ENCODE results near the gene MGA. TPM values are rescaled to one million over a fixed set of nuclear protein-coding genes. Genes with fewer than 3 reads are reported as not detected.
A peak's percentile ranks its signal among the peaks of the same experiment; 100 is the strongest.

MGA gene
- total and polyA plus RNA-seq, 2 donors (not counting 1 experiment from before 2014, with no cell fraction given): 6.5 to 33.7 TPM

GRCh38 chr15:41651373-41651772 is 8.8 kb upstream of the MGA start:
- Histone ChIP-seq H3K27ac (ENCODE audit: insufficient read depth, low read length) (no peak overlapping the region), H3K9ac (ENCODE audit: insufficient read depth, low read length) (no peak overlapping the region), H3K27me3 (ENCODE audit: control insufficient read depth, insufficient read depth, low read length) (no peaks in the 10 kb centered on the region), H3K4me2 (ENCODE audit: extremely low read depth, insufficient read depth, low read length) (no peak overlapping the region), H3K4me3 (replicated peaks in 1 of 4; ENCODE audit: control extremely low read depth in 1 of 4, insufficient read depth in 1 of 4, low read depth in 3 of 4, low read length in 4 of 4) (no peak overlapping the region), H3K9me3 (ENCODE audit: control insufficient read depth, insufficient read depth, low read depth, low read length) (no peaks in the 10 kb centered on the region), H3K36me3 (ENCODE audit: control insufficient read depth, insufficient read depth, low read length) (no peaks in the 10 kb centered on the region), H4K20me1 (ENCODE audit: control insufficient read depth, extremely low read depth, insufficient read depth, low read length) (no peaks in the 10 kb centered on the region), H3K4me1 (ENCODE audit: control insufficient read depth, extremely low read depth, insufficient read depth, low read length) (no peaks in the 10 kb centered on the region), H2AFZ (ENCODE audit: low read length) (no peak overlapping the region), H3K79me2 (ENCODE audit: control insufficient read depth, insufficient read depth, low read length) (no peaks in the 10 kb centered on the region)
- TF ChIP-seq CTCF (conservative IDR thresholded peaks at IDR 0.05 in 1 of 2, IDR thresholded peaks at IDR 0.05 in 1 of 2; ENCODE audit: low read depth in 1 of 2, low read length in 2 of 2): no peak
- no peak for TF ChIP-seq EZH2 (IDR thresholded peaks at IDR 0.05; ENCODE audit: low read length, missing control alignments)
- no peak for DNase-seq (ENCODE audit: low read depth in 2 of 2)

GRCh38 chr15:41653760-41654159 is 6.4 kb upstream of the MGA start:
- Histone ChIP-seq H3K4me1 (ENCODE audit: control insufficient read depth, extremely low read depth, insufficient read depth, low read length) (no peaks in the 10 kb centered on the region), H3K4me2 (ENCODE audit: extremely low read depth, insufficient read depth, low read length) (no peak overlapping the region), H3K36me3 (ENCODE audit: control insufficient read depth, insufficient read depth, low read length) (no peaks in the 10 kb centered on the region), H2AFZ (ENCODE audit: low read length) (no peak overlapping the region), H3K27ac (ENCODE audit: insufficient read depth, low read length) (no peak overlapping the region), H3K4me3 (replicated peaks in 1 of 4; ENCODE audit: control extremely low read depth in 1 of 4, insufficient read depth in 1 of 4, low read depth in 3 of 4, low read length in 4 of 4) (no peak overlapping the region), H3K79me2 (ENCODE audit: control insufficient read depth, insufficient read depth, low read length) (no peaks in the 10 kb centered on the region), H4K20me1 (ENCODE audit: control insufficient read depth, extremely low read depth, insufficient read depth, low read length) (no peaks in the 10 kb centered on the region), H3K9me3 (ENCODE audit: control insufficient read depth, insufficient read depth, low read depth, low read length) (no peaks in the 10 kb centered on the region), H3K9ac (ENCODE audit: insufficient read depth, low read length) (no peak overlapping the region), H3K27me3 (ENCODE audit: control insufficient read depth, insufficient read depth, low read length) (no peaks in the 10 kb centered on the region)
- DNase-seq (ENCODE audit: low read depth in 2 of 2): no peak
- TF ChIP-seq EZH2 (IDR thresholded peaks at IDR 0.05; ENCODE audit: low read length, missing control alignments) (no peak), CTCF (conservative IDR thresholded peaks at IDR 0.05 in 1 of 2, IDR thresholded peaks at IDR 0.05 in 1 of 2; ENCODE audit: low read depth in 1 of 2, low read length in 2 of 2) (no peak)

GRCh38 chr15:41655716-41656115 is 4.5 kb upstream of the MGA start:
- Histone ChIP-seq H2AFZ (ENCODE audit: low read length) (no peak overlapping the region), H4K20me1 (ENCODE audit: control insufficient read depth, extremely low read depth, insufficient read depth, low read length) (no peaks in the 10 kb centered on the region), H3K36me3 (ENCODE audit: control insufficient read depth, insufficient read depth, low read length) (no peaks in the 10 kb centered on the region), H3K27me3 (ENCODE audit: control insufficient read depth, insufficient read depth, low read length) (no peaks in the 10 kb centered on the region), H3K4me2 (ENCODE audit: extremely low read depth, insufficient read depth, low read length) (peak overlapping the region; percentile 44), H3K79me2 (ENCODE audit: control insufficient read depth, insufficient read depth, low read length) (no peaks in the 10 kb centered on the region), H3K4me3 (replicated peaks in 1 of 4; ENCODE audit: control extremely low read depth in 1 of 4, insufficient read depth in 1 of 4, low read depth in 3 of 4, low read length in 4 of 4) (no peak overlapping the region), H3K4me1 (ENCODE audit: control insufficient read depth, extremely low read depth, insufficient read depth, low read length) (peaks cover 4% of the 10 kb centered on the region), H3K27ac (ENCODE audit: insufficient read depth, low read length) (no peak overlapping the region), H3K9ac (ENCODE audit: insufficient read depth, low read length) (no peak overlapping the region), H3K9me3 (ENCODE audit: control insufficient read depth, insufficient read depth, low read depth, low read length) (no peaks in the 10 kb centered on the region)
- peak; percentile 61 to 92 for DNase-seq (ENCODE audit: low read depth in 2 of 2)
- TF ChIP-seq CTCF (conservative IDR thresholded peaks at IDR 0.05 in 1 of 2, IDR thresholded peaks at IDR 0.05 in 1 of 2; ENCODE audit: low read depth in 1 of 2, low read length in 2 of 2) (no peak), EZH2 (IDR thresholded peaks at IDR 0.05; ENCODE audit: low read length, missing control alignments) (no peak)
